HEK293 (cell line): ENCODE results near the gene VPREB3.
A peak's percentile ranks its signal among the peaks of the same experiment; 100 is the strongest.

ENCODE experiments used
- GLIS1 ChIP-seq: fragments of 450-650 bp; formaldehyde crosslinking; IDR thresholded peaks from 2 replicates; pipeline ENCODE4 v1.5.1; 2016; ENCODE audit warnings: missing biosample characterization, missing genetic modification characterization
- KLF7 ChIP-seq: fragments of 450-650 bp; formaldehyde crosslinking; IDR thresholded peaks from 2 replicates; pipeline ENCODE4 v1.5.1; 2016; ENCODE audit warnings: missing biosample characterization, missing genetic modification characterization, borderline replicate concordance
- KLF8 ChIP-seq: fragments of 450-650 bp; formaldehyde crosslinking; IDR thresholded peaks from 2 replicates; pipeline ENCODE4 v1.5.1; 2016; ENCODE audit warnings: missing biosample characterization, missing genetic modification characterization
- SP7 ChIP-seq: fragments of 450-650 bp; formaldehyde crosslinking; IDR thresholded peaks from 2 replicates; pipeline ENCODE4 v1.5.1; 2016; ENCODE audit warnings: missing biosample characterization, missing genetic modification characterization
- WT1 ChIP-seq: fragments of 450-650 bp; formaldehyde crosslinking; IDR thresholded peaks from 2 replicates; pipeline ENCODE4 v1.5.1; 2016; ENCODE audit warnings: missing biosample characterization, missing genetic modification characterization
- ZBTB21 ChIP-seq: fragments of 450-650 bp; formaldehyde crosslinking; IDR thresholded peaks from 2 replicates; pipeline ENCODE4 v1.5.1; 2017; ENCODE audit warnings: missing biosample characterization, missing genetic modification characterization
- ZNF10 ChIP-seq: fragments of 450-650 bp; formaldehyde crosslinking; IDR thresholded peaks from 2 replicates; pipeline ENCODE4 v1.5.1; 2017; ENCODE audit warnings: missing biosample characterization, missing genetic modification characterization
- ZNF140 ChIP-seq: fragments of 450-650 bp; formaldehyde crosslinking; IDR thresholded peaks from 2 replicates; pipeline ENCODE4 v1.5.1; 2016; ENCODE audit warnings: missing biosample characterization, missing genetic modification characterization
- ZNF146 ChIP-seq: fragments of 450-650 bp; formaldehyde crosslinking; IDR thresholded peaks from 2 replicates; pipeline ENCODE4 v1.5.1; 2016; ENCODE audit warnings: missing biosample characterization, missing genetic modification characterization
- ZNF155 ChIP-seq: fragments of 450-650 bp; formaldehyde crosslinking; IDR thresholded peaks from 2 replicates; pipeline ENCODE4 v1.5.1; 2016; ENCODE audit warnings: missing biosample characterization, missing genetic modification characterization
- ZNF157 ChIP-seq: fragments of 450-650 bp; formaldehyde crosslinking; IDR thresholded peaks from 2 replicates; pipeline ENCODE4 v1.5.1; 2016; ENCODE audit warnings: missing biosample characterization, missing genetic modification characterization
- ZNF175 ChIP-seq: fragments of 450-650 bp; formaldehyde crosslinking; IDR thresholded peaks from 2 replicates; pipeline ENCODE4 v1.5.1; 2016; ENCODE audit warnings: missing biosample characterization, missing genetic modification characterization
- ZNF184 ChIP-seq: fragments of 450-650 bp; IDR thresholded peaks from 2 replicates; pipeline ENCODE4 v1.5.1; 2018; ENCODE audit warnings: missing biosample characterization, mild to moderate bottlenecking, missing genetic modification characterization
- ZNF223 ChIP-seq: fragments of 450-650 bp; formaldehyde crosslinking; IDR thresholded peaks from 2 replicates; pipeline ENCODE4 v1.5.1; 2016; ENCODE audit warnings: missing biosample characterization, missing genetic modification characterization
- ZNF266 ChIP-seq: fragments of 450-650 bp; formaldehyde crosslinking; IDR thresholded peaks from 2 replicates; pipeline ENCODE4 v1.5.1; 2016; ENCODE audit warnings: missing biosample characterization, missing genetic modification characterization, low read depth
- ZNF335 ChIP-seq: fragments of 450-650 bp; formaldehyde crosslinking; conservative IDR thresholded peaks from 2 replicates; pipeline ENCODE4 v1.5.1; 2016; ENCODE audit warnings: missing biosample characterization, missing genetic modification characterization
- ZNF350 ChIP-seq: fragments of 450-650 bp; formaldehyde crosslinking; IDR thresholded peaks from 2 replicates; pipeline ENCODE4 v1.5.0; 2017; ENCODE audit warnings: missing biosample characterization, mild to moderate bottlenecking, missing genetic modification characterization
- ZNF404 ChIP-seq: fragments of 450-650 bp; formaldehyde crosslinking; IDR thresholded peaks from 2 replicates; pipeline ENCODE4 v1.5.1; 2017; ENCODE audit warnings: missing biosample characterization, missing genetic modification characterization
- ZNF416 ChIP-seq: fragments of 450-650 bp; formaldehyde crosslinking; IDR thresholded peaks from 2 replicates; pipeline ENCODE4 v1.5.1; 2016; ENCODE audit warnings: missing biosample characterization, missing genetic modification characterization
- ZNF561 ChIP-seq: fragments of 450-650 bp; IDR thresholded peaks from 2 replicates; pipeline ENCODE4 v1.5.1; 2018; ENCODE audit warnings: missing biosample characterization, missing genetic modification characterization, borderline replicate concordance
- ZNF777 ChIP-seq: fragments of 450-650 bp; formaldehyde crosslinking; IDR thresholded peaks from 2 replicates; pipeline ENCODE4 v1.5.1; 2017; ENCODE audit warnings: missing biosample characterization, missing genetic modification characterization, borderline replicate concordance
- ZNF791 ChIP-seq: fragments of 450-650 bp; formaldehyde crosslinking; IDR thresholded peaks from 2 replicates; pipeline ENCODE4 v1.5.1; 2016; ENCODE audit warnings: missing biosample characterization, missing genetic modification characterization
- ZNF830 ChIP-seq: fragments of 450-650 bp; IDR thresholded peaks from 2 replicates; pipeline ENCODE4 v1.5.0; 2018; ENCODE audit warnings: missing biosample characterization, missing genetic modification characterization, low read depth, mild to moderate bottlenecking, moderate library complexity
- ZNF837 ChIP-seq: fragments of 450-650 bp; formaldehyde crosslinking; IDR thresholded peaks from 2 replicates; pipeline ENCODE4 v1.5.1; 2016; ENCODE audit warnings: missing biosample characterization, missing genetic modification characterization
- ZSCAN23 ChIP-seq: fragments of 450-650 bp; formaldehyde crosslinking; IDR thresholded peaks from 2 replicates; pipeline ENCODE4 v1.5.1; 2016; ENCODE audit warnings: missing biosample characterization, missing genetic modification characterization
- TF ChIP-seq, protein P1 (sequence below): fragments of 450-650 bp; formaldehyde crosslinking; IDR thresholded peaks from 2 replicates; pipeline ENCODE4 v1.5.1; 2016; ENCODE audit warnings: missing biosample characterization, missing genetic modification characterization
- TF ChIP-seq, protein P2 (sequence below): fragments of 450-650 bp; formaldehyde crosslinking; IDR thresholded peaks from 2 replicates; pipeline ENCODE4 v1.5.1; 2016; ENCODE audit warnings: missing biosample characterization, missing genetic modification characterization
- TF ChIP-seq, protein P3 (sequence below): fragments of 450-650 bp; formaldehyde crosslinking; IDR thresholded peaks from 2 replicates; pipeline ENCODE4 v1.5.1; 2016; ENCODE audit warnings: missing biosample characterization, missing genetic modification characterization
- TF ChIP-seq, protein P4 (sequence below): fragments of 450-650 bp; formaldehyde crosslinking; IDR thresholded peaks from 2 replicates; pipeline ENCODE4 v1.5.1; 2016; ENCODE audit warnings: missing biosample characterization, missing genetic modification characterization
- TF ChIP-seq, protein P5 (sequence below): fragments of 450-650 bp; formaldehyde crosslinking; IDR thresholded peaks from 2 replicates; pipeline ENCODE4 v1.5.1; 2016; ENCODE audit warnings: missing biosample characterization, missing genetic modification characterization
- TF ChIP-seq, protein P6 (sequence below): fragments of 450-650 bp; IDR thresholded peaks from 2 replicates; pipeline ENCODE4 v1.5.1; 2018; ENCODE audit warnings: missing biosample characterization, mild to moderate bottlenecking, missing genetic modification characterization

Gene VPREB3

DNA sequence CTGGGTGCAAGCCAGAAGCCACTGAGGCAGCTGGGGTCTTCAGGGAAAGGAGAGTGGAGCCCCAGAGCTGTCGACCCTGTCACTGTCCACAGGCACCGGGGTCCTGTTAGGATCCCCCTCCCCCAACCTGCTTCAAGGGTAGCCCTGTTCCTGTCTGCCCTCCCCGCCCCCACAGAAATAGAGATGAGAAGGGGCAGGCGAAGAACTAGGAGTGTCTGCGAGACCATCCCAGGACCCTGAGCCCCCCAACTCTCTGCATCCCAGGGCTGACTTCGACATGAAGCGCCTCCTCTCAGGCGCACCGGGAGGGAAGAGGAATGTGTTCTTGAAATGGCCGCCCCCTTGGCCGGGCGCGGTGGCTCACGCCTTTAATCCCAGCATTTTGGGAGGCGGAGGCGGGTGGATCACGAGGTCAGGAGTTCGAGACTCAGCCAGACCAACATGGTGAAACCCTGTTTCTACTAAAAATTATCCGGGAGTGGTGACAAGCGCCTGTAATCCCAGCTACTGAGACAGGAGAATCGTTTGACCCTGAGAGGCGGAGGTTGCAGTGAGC lies 2.7 kb downstream of the VPREB3 start (continued):
- TF ChIP-seq ZNF777 (tag by site-specific recombination) (no peak), ZNF404 (tag by site-specific recombination) (no peak), ZNF335 (tag by site-specific recombination) (peak; percentile 8), ZNF223 (tag by site-specific recombination) (no peak), ZNF175 (tag by site-specific recombination) (no peak), ZNF157 (no peak), ZNF140 (tag by site-specific recombination) (no peak), ZNF266 (tag by site-specific recombination) (no peak), ZSCAN23 (tag by site-specific recombination) (no peak), ZNF791 (tag by site-specific recombination) (no peak), ZNF830 (tag by site-specific recombination) (no peak), ZNF10 (tag by site-specific recombination) (no peak), ZNF416 (tag by site-specific recombination) (no peak), WT1 (no peak), ZNF155 (no peak), ZNF184 (tag by site-specific recombination) (no peak), ZNF146 (tag by site-specific recombination) (no peak), KLF7 (tag by site-specific recombination) (no peak), ZNF837 (tag by site-specific recombination) (no peak), ZNF561 (tag by site-specific recombination) (no peak), ZNF350 (tag by site-specific recombination) (no peak), KLF8 (tag by site-specific recombination) (no peak; the same call in 1 of the 2 replicates), SP7 (no peak), ZBTB21 (tag by site-specific recombination) (no peak), GLIS1 (tag by site-specific recombination) (no peak)
- TF ChIP-seq, protein P1, sequence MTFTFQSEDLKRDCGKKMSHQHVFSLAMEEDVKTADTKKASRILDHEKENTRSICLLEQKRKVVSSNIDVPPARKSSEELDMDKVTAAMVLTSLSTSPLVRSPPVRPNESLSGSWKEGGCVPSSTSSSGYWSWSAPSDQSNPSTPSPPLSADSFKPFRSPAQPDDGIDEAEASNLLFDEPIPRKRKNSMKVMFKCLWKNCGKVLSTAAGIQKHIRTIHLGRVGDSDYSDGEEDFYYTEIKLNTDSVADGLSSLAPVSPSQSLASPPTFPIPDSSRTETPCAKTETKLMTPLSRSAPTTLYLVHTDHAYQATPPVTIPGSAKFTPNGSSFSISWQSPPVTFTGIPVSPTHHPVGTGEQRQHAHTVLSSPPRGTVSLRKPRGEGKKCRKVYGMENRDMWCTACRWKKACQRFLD: no peak
- TF ChIP-seq, protein P2, sequence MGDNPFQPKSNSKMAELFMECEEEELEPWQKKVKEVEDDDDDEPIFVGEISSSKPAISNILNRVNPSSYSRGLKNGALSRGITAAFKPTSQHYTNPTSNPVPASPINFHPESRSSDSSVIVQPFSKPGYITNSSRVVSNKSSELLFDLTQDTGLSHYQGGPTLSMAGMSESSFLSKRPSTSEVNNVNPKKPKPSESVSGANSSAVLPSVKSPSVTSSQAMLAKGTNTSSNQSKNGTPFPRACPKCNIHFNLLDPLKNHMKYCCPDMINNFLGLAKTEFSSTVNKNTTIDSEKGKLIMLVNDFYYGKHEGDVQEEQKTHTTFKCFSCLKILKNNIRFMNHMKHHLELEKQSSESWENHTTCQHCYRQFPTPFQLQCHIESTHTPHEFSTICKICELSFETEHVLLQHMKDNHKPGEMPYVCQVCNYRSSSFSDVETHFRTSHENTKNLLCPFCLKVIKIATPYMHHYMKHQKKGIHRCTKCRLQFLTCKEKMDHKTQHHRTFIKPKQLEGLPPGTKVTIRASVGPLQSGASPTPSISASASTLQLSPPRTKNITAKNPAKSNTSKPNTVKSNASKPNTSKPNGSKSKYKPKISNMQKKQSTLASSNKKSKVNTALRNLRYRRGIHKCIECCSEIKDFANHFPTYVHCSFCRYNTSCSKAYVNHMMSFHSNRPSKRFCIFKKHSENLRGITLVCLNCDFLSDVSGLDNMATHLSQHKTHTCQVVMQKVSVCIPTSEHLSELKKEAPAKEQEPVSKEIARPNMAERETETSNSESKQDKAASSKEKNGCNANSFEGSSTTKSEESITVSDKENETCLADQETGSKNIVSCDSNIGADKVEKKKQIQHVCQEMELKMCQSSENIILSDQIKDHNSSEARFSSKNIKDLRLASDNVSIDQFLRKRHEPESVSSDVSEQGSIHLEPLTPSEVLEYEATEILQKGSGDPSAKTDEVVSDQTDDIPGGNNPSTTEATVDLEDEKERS: no peak
- TF ChIP-seq, protein P3, sequence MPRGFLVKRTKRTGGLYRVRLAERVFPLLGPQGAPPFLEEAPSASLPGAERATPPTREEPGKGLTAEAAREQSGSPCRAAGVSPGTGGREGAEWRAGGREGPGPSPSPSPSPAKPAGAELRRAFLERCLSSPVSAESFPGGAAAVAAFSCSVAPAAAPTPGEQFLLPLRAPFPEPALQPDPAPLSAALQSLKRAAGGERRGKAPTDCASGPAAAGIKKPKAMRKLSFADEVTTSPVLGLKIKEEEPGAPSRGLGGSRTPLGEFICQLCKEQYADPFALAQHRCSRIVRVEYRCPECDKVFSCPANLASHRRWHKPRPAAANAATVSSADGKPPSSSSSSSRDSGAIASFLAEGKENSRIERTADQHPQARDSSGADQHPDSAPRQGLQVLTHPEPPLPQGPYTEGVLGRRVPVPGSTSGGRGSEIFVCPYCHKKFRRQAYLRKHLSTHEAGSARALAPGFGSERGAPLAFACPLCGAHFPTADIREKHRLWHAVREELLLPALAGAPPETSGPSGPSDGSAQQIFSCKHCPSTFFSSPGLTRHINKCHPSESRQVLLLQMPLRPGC (tag by site-specific recombination): no peak
- TF ChIP-seq, protein P4, sequence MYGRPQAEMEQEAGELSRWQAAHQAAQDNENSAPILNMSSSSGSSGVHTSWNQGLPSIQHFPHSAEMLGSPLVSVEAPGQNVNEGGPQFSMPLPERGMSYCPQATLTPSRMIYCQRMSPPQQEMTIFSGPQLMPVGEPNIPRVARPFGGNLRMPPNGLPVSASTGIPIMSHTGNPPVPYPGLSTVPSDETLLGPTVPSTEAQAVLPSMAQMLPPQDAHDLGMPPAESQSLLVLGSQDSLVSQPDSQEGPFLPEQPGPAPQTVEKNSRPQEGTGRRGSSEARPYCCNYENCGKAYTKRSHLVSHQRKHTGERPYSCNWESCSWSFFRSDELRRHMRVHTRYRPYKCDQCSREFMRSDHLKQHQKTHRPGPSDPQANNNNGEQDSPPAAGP (tag by site-specific recombination): 0 out of 2 replicates have a peak, but pooled peaks have one; percentile 2
- TF ChIP-seq, protein P5, sequence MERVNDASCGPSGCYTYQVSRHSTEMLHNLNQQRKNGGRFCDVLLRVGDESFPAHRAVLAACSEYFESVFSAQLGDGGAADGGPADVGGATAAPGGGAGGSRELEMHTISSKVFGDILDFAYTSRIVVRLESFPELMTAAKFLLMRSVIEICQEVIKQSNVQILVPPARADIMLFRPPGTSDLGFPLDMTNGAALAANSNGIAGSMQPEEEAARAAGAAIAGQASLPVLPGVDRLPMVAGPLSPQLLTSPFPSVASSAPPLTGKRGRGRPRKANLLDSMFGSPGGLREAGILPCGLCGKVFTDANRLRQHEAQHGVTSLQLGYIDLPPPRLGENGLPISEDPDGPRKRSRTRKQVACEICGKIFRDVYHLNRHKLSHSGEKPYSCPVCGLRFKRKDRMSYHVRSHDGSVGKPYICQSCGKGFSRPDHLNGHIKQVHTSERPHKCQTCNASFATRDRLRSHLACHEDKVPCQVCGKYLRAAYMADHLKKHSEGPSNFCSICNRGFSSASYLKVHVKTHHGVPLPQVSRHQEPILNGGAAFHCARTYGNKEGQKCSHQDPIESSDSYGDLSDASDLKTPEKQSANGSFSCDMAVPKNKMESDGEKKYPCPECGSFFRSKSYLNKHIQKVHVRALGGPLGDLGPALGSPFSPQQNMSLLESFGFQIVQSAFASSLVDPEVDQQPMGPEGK (tag by site-specific recombination): peak; percentile 4; the same call in 1 of the 2 replicates
- TF ChIP-seq, protein P6, sequence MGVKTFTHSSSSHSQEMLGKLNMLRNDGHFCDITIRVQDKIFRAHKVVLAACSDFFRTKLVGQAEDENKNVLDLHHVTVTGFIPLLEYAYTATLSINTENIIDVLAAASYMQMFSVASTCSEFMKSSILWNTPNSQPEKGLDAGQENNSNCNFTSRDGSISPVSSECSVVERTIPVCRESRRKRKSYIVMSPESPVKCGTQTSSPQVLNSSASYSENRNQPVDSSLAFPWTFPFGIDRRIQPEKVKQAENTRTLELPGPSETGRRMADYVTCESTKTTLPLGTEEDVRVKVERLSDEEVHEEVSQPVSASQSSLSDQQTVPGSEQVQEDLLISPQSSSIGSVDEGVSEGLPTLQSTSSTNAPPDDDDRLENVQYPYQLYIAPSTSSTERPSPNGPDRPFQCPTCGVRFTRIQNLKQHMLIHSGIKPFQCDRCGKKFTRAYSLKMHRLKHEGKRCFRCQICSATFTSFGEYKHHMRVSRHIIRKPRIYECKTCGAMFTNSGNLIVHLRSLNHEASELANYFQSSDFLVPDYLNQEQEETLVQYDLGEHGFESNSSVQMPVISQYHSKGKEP: no peak
